Keratinocyte (primary cell): ENCODE measurements around the gene CGNL1. TPM values are rescaled to one million over a fixed set of nuclear protein-coding genes. Genes with fewer than 3 reads are reported as not detected.

Experiments used
- DNase-seq: peaks from one replicate; pipeline ENCODE4 v3.0.0-alpha.2; 2011; ENCODE audit warnings: low read depth, missing footprints, low spot score
- FAIRE-seq: peaks from 2 replicates; lab custom pipeline; 2011; peaks lifted over from hg19 to GRCh38; lab: Jason Lieb, UNC
- H2AFZ ChIP-seq: 2 replicates; pipeline ENCODE4 v1.6.0; 2012; ENCODE audit warnings: low read length, control low read depth, inconsistent platforms; ENCODE audit not compliant: control insufficient read depth
- H3K27ac ChIP-seq: 2 replicates; pipeline ENCODE4 v1.5.1; 2011; ENCODE audit warnings: low read length; ENCODE audit not compliant: control insufficient read depth, insufficient read depth
- H3K27me3 ChIP-seq: 3 replicates; pipeline ENCODE4 v1.6.0; 2011; ENCODE audit warnings: low read length; ENCODE audit not compliant: control insufficient read depth, insufficient read depth; ENCODE audit errors: extremely low read depth
- H3K36me3 ChIP-seq, 2 experiments: 2 replicates in 1 of 2; 3 replicates in 1 of 2; pipeline ENCODE4 v1.5.1; 2011; ENCODE audit warnings: low read length in 2 of 2, mild to moderate bottlenecking in 1 of 2; ENCODE audit not compliant: control insufficient read depth in 2 of 2, insufficient read depth in 2 of 2; ENCODE audit errors: extremely low read depth in 1 of 2
- H3K4me1 ChIP-seq: 3 replicates; pipeline ENCODE4 v1.5.1; 2011; ENCODE audit warnings: low read length; ENCODE audit not compliant: control insufficient read depth, insufficient read depth; ENCODE audit errors: extremely low read depth
- H3K4me2 ChIP-seq: 3 replicates; pipeline ENCODE4 v1.6.0; 2011; ENCODE audit warnings: low read depth, low read length; ENCODE audit not compliant: control insufficient read depth, insufficient read depth; ENCODE audit errors: extremely low read depth
- H3K4me3 ChIP-seq, 3 experiments: fragments of 200-600 bp in 1 of 3; sonication (generic) in 1 of 3; 2 replicates in 2 of 3; 3 replicates in 1 of 3; pipeline ENCODE4 v1.5.1; 2011 to 2016; ENCODE audit warnings: low read length in 3 of 3, mild to moderate bottlenecking in 3 of 3, control low read depth in 2 of 3, inconsistent platforms in 1 of 3, low read depth in 1 of 3, mixed read lengths in 1 of 3, mixed run types in 1 of 3, moderate library complexity in 1 of 3; ENCODE audit not compliant: control insufficient read depth in 2 of 3, insufficient read depth in 2 of 3; ENCODE audit errors: extremely low read depth in 1 of 3
- H3K79me2 ChIP-seq: 2 replicates; pipeline ENCODE4 v1.6.0; 2012; ENCODE audit warnings: low read length; ENCODE audit not compliant: control insufficient read depth, insufficient read depth
- H3K9ac ChIP-seq: 3 replicates; pipeline ENCODE4 v1.6.0; 2011; ENCODE audit warnings: low read length; ENCODE audit not compliant: control insufficient read depth, insufficient read depth; ENCODE audit errors: extremely low read depth
- H3K9me1 ChIP-seq: 3 replicates; pipeline ENCODE4 v1.6.0; 2011; ENCODE audit warnings: low read length; ENCODE audit not compliant: control insufficient read depth, insufficient read depth; ENCODE audit errors: extremely low read depth
- H3K9me3 ChIP-seq: 2 replicates; pipeline ENCODE4 v1.5.1; 2012; ENCODE audit warnings: low read depth, low read length; ENCODE audit not compliant: control insufficient read depth
- H4K20me1 ChIP-seq: 3 replicates; pipeline ENCODE4 v1.6.0; 2011; ENCODE audit warnings: low read length; ENCODE audit not compliant: control insufficient read depth, insufficient read depth; ENCODE audit errors: extremely low read depth
- CTCF ChIP-seq, 3 experiments: IDR thresholded peaks in 1 of 3; conservative IDR thresholded peaks in 1 of 3; optimal IDR thresholded peaks in 1 of 3; 2 replicates in 2 of 3; 3 replicates in 1 of 3; pipeline versions ENCODE3 to v1.5.1; 2011; ENCODE audit warnings: low read length in 3 of 3, mild to moderate bottlenecking in 3 of 3, moderate library complexity in 2 of 3, control low read depth in 1 of 3, inconsistent platforms in 1 of 3; ENCODE audit not compliant: insufficient read depth in 2 of 3; ENCODE audit errors: extremely low read depth in 1 of 3
- EZH2 ChIP-seq: IDR thresholded peaks from one replicate; pipeline ENCODE4 v1.6.1; 2012; ENCODE audit warnings: inconsistent platforms, mild to moderate bottlenecking, low read length, moderate library complexity
- dilution Hi-C: fragments of 300-500 bp; cut with MboI; formaldehyde crosslinking; loops from one replicate; pipeline ENCODE4 v1.7.0; 2020; ENCODE audit warnings: low sequenced_read_pairs; ENCODE audit not compliant: extremely low pct_ligation_motif_present
- polyA plus RNA-seq, 5 experiments: library from polyadenylated mRNA; depleted of rRNA in 3 of 5; stranded (reverse) in 3 of 5; stranded (forward) in 1 of 5; unstranded in 1 of 5; fragments of >200 nt; gene quantifications; 1 replicate in 1 of 5; 2 replicates in 3 of 5; 3 replicates in 1 of 5; pipeline versions ENCODE4 v1.2.1 to v1.2.3, GENCODE V29; 2011 to 2012; ENCODE audit warnings: missing spikeins in 2 of 5, low read depth in 1 of 5, low replicate concordance in 1 of 5

CGNL1 gene
- polyA plus RNA-seq, 1 donor (not counting 4 experiments of a cell fraction or from before 2014, with no cell fraction given): 0.05 TPM

DNA sequence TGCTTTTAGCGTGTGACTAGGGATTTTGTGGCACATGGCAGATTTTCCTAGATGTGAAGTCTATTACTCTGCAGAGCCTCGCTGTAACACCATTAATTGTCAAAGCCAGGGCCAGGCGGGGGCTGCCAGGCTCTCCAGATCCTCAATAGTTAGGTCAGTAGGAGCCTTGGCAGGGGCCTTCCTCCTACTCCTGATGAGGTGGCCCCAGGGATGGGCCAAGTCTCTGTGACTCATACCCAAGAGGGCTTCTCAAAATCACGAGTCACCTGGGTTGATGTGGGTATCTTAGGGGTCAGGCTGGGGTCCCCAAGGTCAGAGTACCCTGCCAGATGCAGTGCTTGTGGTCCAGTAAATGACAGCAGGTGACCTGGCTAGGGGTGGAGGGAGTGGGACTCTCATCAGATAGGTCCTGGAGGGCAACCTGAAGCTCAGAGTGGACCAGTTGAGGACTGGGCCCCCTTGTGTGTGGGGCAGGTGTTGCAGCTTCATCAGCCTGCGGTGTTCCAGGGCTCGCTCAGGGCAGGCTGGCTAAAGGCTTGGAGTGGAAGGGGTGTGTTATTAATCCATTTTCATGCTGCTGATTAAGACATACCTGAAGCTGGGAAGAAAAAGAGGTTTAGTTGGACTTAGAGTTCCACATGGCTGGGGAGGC is 126.9 kb downstream of the CGNL1 start:
- peak; percentile 25 to 44 (median 43) for TF ChIP-seq CTCF (optimal IDR thresholded peaks at IDR 0.05 in 1 of 3, IDR thresholded peaks at IDR 0.05 in 1 of 3, conservative IDR thresholded peaks at IDR 0.05 in 1 of 3; ENCODE audit: extremely low read depth in 1 of 3, insufficient read depth in 2 of 3, low read length in 3 of 3)
- TF ChIP-seq EZH2: no peak
- no peak overlapping the region for H2AFZ ChIP-seq
- no peaks in the 10 kb centered on the region for H3K79me2 ChIP-seq
- no peak for FAIRE-seq
- dilution Hi-C loops: no loop called here
- DNase-seq: no peak
- H3K27me3 ChIP-seq: no peaks in the 10 kb centered on the region
- no peak overlapping the region for H3K4me2 ChIP-seq
- H3K9ac ChIP-seq: no peak overlapping the region
- no peak overlapping the region for H3K4me3 ChIP-seq
- H3K27ac ChIP-seq: no peak overlapping the region
- no peaks in the 10 kb centered on the region for H3K9me3 ChIP-seq
- peaks cover 41% of the 10 kb centered on the region for H3K4me1 ChIP-seq
- H4K20me1 ChIP-seq: no peaks in the 10 kb centered on the region
- H3K9me1 ChIP-seq: no peaks in the 10 kb centered on the region
- H3K36me3 ChIP-seq: no peaks in the 10 kb centered on the region

GRCh38 chr15:57503911-57504598 is 127.8 kb downstream of the CGNL1 start:
- Histone ChIP-seq H3K27ac (no peak overlapping the region), H3K36me3 (no peaks in the 10 kb centered on the region), H2AFZ (no peak overlapping the region), H3K9me1 (no peaks in the 10 kb centered on the region), H3K4me1 (peaks cover 41% of the 10 kb centered on the region), H3K4me3 (no peak overlapping the region), H3K9ac (no peak overlapping the region), H3K79me2 (no peaks in the 10 kb centered on the region), H3K4me2 (no peak overlapping the region), H3K9me3 (no peaks in the 10 kb centered on the region), H4K20me1 (no peaks in the 10 kb centered on the region), H3K27me3 (no peaks in the 10 kb centered on the region)
- TF ChIP-seq CTCF (optimal IDR thresholded peaks at IDR 0.05 in 1 of 3, IDR thresholded peaks at IDR 0.05 in 1 of 3, conservative IDR thresholded peaks at IDR 0.05 in 1 of 3; ENCODE audit: extremely low read depth in 1 of 3, insufficient read depth in 2 of 3, low read length in 3 of 3) (no peak), EZH2 (no peak)
- no peak for FAIRE-seq
- DNase-seq: no peak
- dilution Hi-C loops: no loop called here
